WTC11 (cell line): ENCODE measurements around the gene CTNND2. TPM values are rescaled to one million over a fixed set of nuclear protein-coding genes. Genes with fewer than 3 reads are reported as not detected.

ENCODE experiments used
- ATAC-seq: fragments of 200-7000 bp; cut with Tn5 transposase; 2 replicates; pipeline ENCODE4 v1.10.0; 2021; ENCODE audit warnings: mild to moderate bottlenecking, moderate library complexity
- CTCF ChIA-PET: fragments of 300-600 bp; sonication (Branson Sonifier 250); formaldehyde crosslinking; loops from one replicate; lab custom pipeline; 2021; ENCODE audit warnings: antibody characterized with exemption; lab: Charles Lee
- POLR2A ChIA-PET: fragments of 350-600 bp; sonication (Branson Sonifier 250); formaldehyde crosslinking; loops from one replicate; lab custom pipeline; 2021; ENCODE audit warnings: antibody characterized with exemption; lab: Charles Lee
- DNase-seq: peaks from one replicate; pipeline ENCODE4 v3.0.0; 2021; ENCODE audit warnings: low spot score
- H3K27ac Mint-ChIP-seq: 2 replicates; pipeline ENCODE4 v1.8.0; 2021; ENCODE audit warnings: mixed read lengths
- H3K27me3 Mint-ChIP-seq: 2 replicates; pipeline ENCODE4 v1.8.0; 2021; ENCODE audit warnings: low read depth, mild to moderate bottlenecking, moderate library complexity, mixed read lengths
- H3K36me3 Mint-ChIP-seq: 2 replicates; pipeline ENCODE4 v1.8.0; 2021; ENCODE audit warnings: mixed read lengths
- H3K4me1 Mint-ChIP-seq: 2 replicates; pipeline ENCODE4 v1.8.0; 2022; ENCODE audit warnings: mixed read lengths
- H3K4me3 Mint-ChIP-seq: 2 replicates; pipeline ENCODE4 v1.8.0; 2021; ENCODE audit warnings: mild to moderate bottlenecking, moderate library complexity, mixed read lengths
- H3K9me3 Mint-ChIP-seq: 2 replicates; pipeline ENCODE4 v1.8.0; 2021; ENCODE audit warnings: mixed read lengths
- E2F1 ChIP-seq: sonication (generic); formaldehyde crosslinking; IDR thresholded peaks from 2 replicates; pipeline ENCODE4 v1.8.0; 2022; ENCODE audit warnings: mild to moderate bottlenecking, missing genetic modification reagents
- ELF4 ChIP-seq: sonication (generic); formaldehyde crosslinking; IDR thresholded peaks from 2 replicates; pipeline ENCODE4 v1.8.1; 2022; ENCODE audit warnings: low read depth, mild to moderate bottlenecking, moderate library complexity, missing genetic modification reagents
- FOXP1 ChIP-seq: sonication (generic); formaldehyde crosslinking; IDR thresholded peaks from 2 replicates; pipeline ENCODE4 v1.8.0; 2022; ENCODE audit warnings: missing genetic modification reagents, mild to moderate bottlenecking, moderate library complexity, borderline replicate concordance
- GABPB1 ChIP-seq: sonication (generic); formaldehyde crosslinking; IDR thresholded peaks from 2 replicates; pipeline ENCODE4 v1.8.1; 2023; ENCODE audit warnings: mild to moderate bottlenecking, missing genetic modification reagents
- GRHL2 ChIP-seq: fragments of 250-450 bp; sonication (Bioruptor Pico); IDR thresholded peaks from 2 replicates; pipeline ENCODE4 v1.8.0; 2022; ENCODE audit warnings: mild to moderate bottlenecking, moderate library complexity; ENCODE audit not compliant: insufficient replicate concordance, severe bottlenecking
- JUN ChIP-seq: sonication (generic); formaldehyde crosslinking; IDR thresholded peaks from 2 replicates; pipeline ENCODE4 v1.8.0; 2023; ENCODE audit warnings: mild to moderate bottlenecking, missing genetic modification reagents
- KAT7 ChIP-seq: sonication (generic); formaldehyde crosslinking; IDR thresholded peaks from 2 replicates; pipeline ENCODE4 v1.8.1; 2023; ENCODE audit warnings: missing genetic modification reagents, mild to moderate bottlenecking, borderline replicate concordance
- MXD4 ChIP-seq: fragments of 250-450 bp; sonication (Bioruptor Pico); IDR thresholded peaks from 2 replicates; pipeline ENCODE4 v1.8.0; 2021; ENCODE audit warnings: mild to moderate bottlenecking, moderate library complexity, borderline replicate concordance
- MYBL2 ChIP-seq: sonication (generic); formaldehyde crosslinking; IDR thresholded peaks from 2 replicates; pipeline ENCODE4 v1.8.1; 2023; ENCODE audit warnings: mild to moderate bottlenecking, moderate library complexity, missing genetic modification reagents
- NFE2L1 ChIP-seq: sonication (generic); formaldehyde crosslinking; IDR thresholded peaks from 2 replicates; pipeline ENCODE4 v1.8.1; 2023; ENCODE audit warnings: missing genetic modification reagents
- NR1H2 ChIP-seq: sonication (generic); formaldehyde crosslinking; IDR thresholded peaks from 2 replicates; pipeline ENCODE4 v1.9.0; 2021; ENCODE audit warnings: mild to moderate bottlenecking, moderate library complexity, missing genetic modification reagents
- NR3C1 ChIP-seq: sonication (generic); formaldehyde crosslinking; conservative IDR thresholded peaks from 2 replicates; pipeline ENCODE4 v1.8.1; 2023; ENCODE audit warnings: low read depth, mild to moderate bottlenecking, missing genetic modification reagents
- RELA ChIP-seq: sonication (generic); formaldehyde crosslinking; IDR thresholded peaks from 2 replicates; pipeline ENCODE4 v1.8.1; 2022; ENCODE audit warnings: missing genetic modification reagents, mild to moderate bottlenecking, borderline replicate concordance
- SMAD4 ChIP-seq: sonication (generic); formaldehyde crosslinking; IDR thresholded peaks from 2 replicates; pipeline ENCODE4 v1.8.0; 2022; ENCODE audit warnings: mild to moderate bottlenecking, missing genetic modification reagents
- SP1 ChIP-seq: sonication (generic); formaldehyde crosslinking; conservative IDR thresholded peaks from 2 replicates; pipeline ENCODE4 v1.8.1; 2022; ENCODE audit warnings: missing genetic modification reagents
- TCF7 ChIP-seq: sonication (generic); formaldehyde crosslinking; IDR thresholded peaks from 2 replicates; pipeline ENCODE4 v1.8.0; 2022; ENCODE audit warnings: mild to moderate bottlenecking, low read depth, missing genetic modification reagents, moderate library complexity
- TP53 ChIP-seq: sonication (generic); formaldehyde crosslinking; IDR thresholded peaks from 2 replicates; pipeline ENCODE4 v1.8.1; 2023; ENCODE audit warnings: mild to moderate bottlenecking, missing genetic modification reagents
- ZMAT4 ChIP-seq: fragments of 250-450 bp; sonication (Bioruptor Pico); IDR thresholded peaks from 2 replicates; pipeline ENCODE4 v1.9.0; 2021; ENCODE audit warnings: mild to moderate bottlenecking
- ZNF121 ChIP-seq: sonication (generic); formaldehyde crosslinking; IDR thresholded peaks from 2 replicates; pipeline ENCODE4 v1.8.0; 2023; ENCODE audit warnings: missing genetic modification reagents
- ZNF219 ChIP-seq: sonication (generic); formaldehyde crosslinking; IDR thresholded peaks from 2 replicates; pipeline ENCODE4 v1.8.0; 2023; ENCODE audit warnings: missing genetic modification reagents, mild to moderate bottlenecking, borderline replicate concordance
- total RNA-seq: library from RNA; stranded (reverse); gene quantifications from 3 replicates; pipeline ENCODE4 v1.2.3, GENCODE V29; 2021
- TF ChIP-seq, protein P1 (sequence below): sonication (generic); formaldehyde crosslinking; IDR thresholded peaks from 2 replicates; pipeline ENCODE4 v1.8.1; 2022; ENCODE audit warnings: mild to moderate bottlenecking, moderate library complexity, missing genetic modification reagents
- TF ChIP-seq, protein P2 (sequence below): sonication (generic); formaldehyde crosslinking; IDR thresholded peaks from 2 replicates; pipeline ENCODE4 v1.8.0; 2022; ENCODE audit warnings: mild to moderate bottlenecking, missing genetic modification reagents
- TF ChIP-seq, protein P3 (sequence below): sonication (generic); formaldehyde crosslinking; conservative IDR thresholded peaks from 2 replicates; pipeline ENCODE4 v1.8.1; 2022; ENCODE audit warnings: mild to moderate bottlenecking, missing genetic modification reagents
- TF ChIP-seq, protein P4 (sequence below): sonication (generic); formaldehyde crosslinking; IDR thresholded peaks from 2 replicates; pipeline ENCODE4 v1.8.1; 2023; ENCODE audit warnings: mild to moderate bottlenecking, missing genetic modification reagents, moderate library complexity
- TF ChIP-seq, protein P5 (sequence below): sonication (generic); formaldehyde crosslinking; conservative IDR thresholded peaks from 2 replicates; pipeline ENCODE4 v1.8.1; 2023; ENCODE audit warnings: mild to moderate bottlenecking, low read depth, missing genetic modification reagents, moderate library complexity

Gene CTNND2
- total RNA-seq, 1 experiment from 2014 or later = 11.9 TPM

DNA sequence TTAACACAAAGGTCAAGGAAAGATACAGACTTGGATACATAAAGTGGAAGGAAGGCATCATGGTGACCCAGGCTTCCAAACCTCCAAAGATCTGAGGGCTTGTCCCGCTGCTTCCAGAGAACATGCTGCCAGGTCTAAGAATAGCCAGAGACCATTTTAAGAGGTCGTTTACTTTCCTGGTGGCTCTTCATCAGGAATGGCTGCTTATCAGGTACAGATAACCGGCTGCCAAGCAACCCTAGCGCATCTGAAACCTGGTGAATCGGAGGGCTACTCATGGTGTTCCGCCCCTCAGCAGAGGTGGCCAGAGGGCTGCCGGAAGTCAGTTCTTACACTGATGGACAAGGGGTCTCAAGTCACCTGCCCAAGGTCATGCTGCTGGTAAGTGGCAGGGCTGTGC lies 892.0 kb downstream of the CTNND2 start:
- ChIA-PET POLR2A (no interaction called here), CTCF (no interaction called here)
- DNase-seq (no peak), ATAC-seq (no peak)
- Mint-ChIP-seq H3K36me3 (no peaks in the 10 kb centered on the region), H3K27ac (no peak overlapping the region), H3K4me1 (0 out of 2 replicates have a peak, but pooled peaks cover 3% of the 10 kb centered on the region), H3K4me3 (no peak overlapping the region), H3K27me3 (0 out of 2 replicates have a peak, but pooled peaks cover 3% of the 10 kb centered on the region), H3K9me3 (peaks cover 10% of the 10 kb centered on the region; the same call in 1 of the 2 replicates)
- TF ChIP-seq ZMAT4 (CRISPR knock-in tag) = no peak
- TF ChIP-seq, protein P1, sequence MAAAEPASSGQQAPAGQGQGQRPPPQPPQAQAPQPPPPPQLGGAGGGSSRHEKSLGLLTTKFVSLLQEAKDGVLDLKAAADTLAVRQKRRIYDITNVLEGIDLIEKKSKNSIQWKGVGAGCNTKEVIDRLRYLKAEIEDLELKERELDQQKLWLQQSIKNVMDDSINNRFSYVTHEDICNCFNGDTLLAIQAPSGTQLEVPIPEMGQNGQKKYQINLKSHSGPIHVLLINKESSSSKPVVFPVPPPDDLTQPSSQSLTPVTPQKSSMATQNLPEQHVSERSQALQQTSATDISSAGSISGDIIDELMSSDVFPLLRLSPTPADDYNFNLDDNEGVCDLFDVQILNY (CRISPR knock-in tag) = no peak
- TF ChIP-seq TCF7 (CRISPR knock-in tag) = no peak
- no peak for TF ChIP-seq NR3C1 (CRISPR knock-in tag)
- no peak for TF ChIP-seq GABPB1

- H3K36me3 Mint-ChIP-seq = no peaks in the 10 kb centered on the region
- H3K4me1 Mint-ChIP-seq = 0 out of 2 replicates have a peak, but pooled peaks cover 3% of the 10 kb centered on the region
- POLR2A ChIA-PET = no interaction called here
- H3K27me3 Mint-ChIP-seq = 0 out of 2 replicates have a peak, but pooled peaks cover 3% of the 10 kb centered on the region
- H3K9me3 Mint-ChIP-seq = peaks cover 10% of the 10 kb centered on the region; the same call in 1 of the 2 replicates
- H3K4me3 Mint-ChIP-seq = no peak overlapping the region
- DNase-seq (no peak), ATAC-seq (no peak)
- CTCF ChIA-PET = interaction anchor here (1.0 to 1.9 kb wide), 2 partner anchors 23 to 185 kb away, joined by 3 to 7 read pairs; no protein-coding TSS in a partner anchor
- TF ChIP-seq ZNF219 (CRISPR knock-in tag) = no peak
- TF ChIP-seq KAT7 (CRISPR knock-in tag) = no peak
- no peak for TF ChIP-seq RELA (CRISPR knock-in tag)
- no peak for TF ChIP-seq TP53 (CRISPR knock-in tag)
- no peak overlapping the region for H3K27ac Mint-ChIP-seq
These were observed 893.6 kb downstream of the CTNND2 start for GRCh38 chr5:11010429-11011210.

- no peak overlapping the region for H3K27ac Mint-ChIP-seq
- no peak for DNase-seq
- POLR2A ChIA-PET = no interaction called here
- no peaks in the 10 kb centered on the region for H3K4me1 Mint-ChIP-seq
- CTCF ChIA-PET = interaction anchor here (1.0 to 1.9 kb wide), 2 partner anchors 22 to 184 kb away, joined by 3 to 7 read pairs; no protein-coding TSS in a partner anchor
- H3K4me3 Mint-ChIP-seq = no peak overlapping the region
- no peaks in the 10 kb centered on the region for H3K36me3 Mint-ChIP-seq
- no peak for ATAC-seq
- peaks cover 10% of the 10 kb centered on the region; the same call in 1 of the 2 replicates for H3K9me3 Mint-ChIP-seq
- TF ChIP-seq ZNF121 (CRISPR knock-in tag) (no peak), GRHL2 (CRISPR knock-in tag) (no peak), NR1H2 (no peak), FOXP1 (CRISPR knock-in tag) (no peak), MXD4 (no peak), SP1 (CRISPR knock-in tag) (no peak), E2F1 (CRISPR knock-in tag) (no peak), TCF7 (CRISPR knock-in tag) (no peak), MYBL2 (no peak), JUN (no peak), NFE2L1 (no peak), ELF4 (CRISPR knock-in tag) (no peak), SMAD4 (CRISPR knock-in tag) (no peak)
- TF ChIP-seq, protein P2, sequence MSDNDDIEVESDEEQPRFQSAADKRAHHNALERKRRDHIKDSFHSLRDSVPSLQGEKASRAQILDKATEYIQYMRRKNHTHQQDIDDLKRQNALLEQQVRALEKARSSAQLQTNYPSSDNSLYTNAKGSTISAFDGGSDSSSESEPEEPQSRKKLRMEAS (CRISPR knock-in tag) = no peak
- TF ChIP-seq, protein P3, sequence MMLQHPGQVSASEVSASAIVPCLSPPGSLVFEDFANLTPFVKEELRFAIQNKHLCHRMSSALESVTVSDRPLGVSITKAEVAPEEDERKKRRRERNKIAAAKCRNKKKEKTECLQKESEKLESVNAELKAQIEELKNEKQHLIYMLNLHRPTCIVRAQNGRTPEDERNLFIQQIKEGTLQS (CRISPR knock-in tag) = no peak
- TF ChIP-seq, protein P4, sequence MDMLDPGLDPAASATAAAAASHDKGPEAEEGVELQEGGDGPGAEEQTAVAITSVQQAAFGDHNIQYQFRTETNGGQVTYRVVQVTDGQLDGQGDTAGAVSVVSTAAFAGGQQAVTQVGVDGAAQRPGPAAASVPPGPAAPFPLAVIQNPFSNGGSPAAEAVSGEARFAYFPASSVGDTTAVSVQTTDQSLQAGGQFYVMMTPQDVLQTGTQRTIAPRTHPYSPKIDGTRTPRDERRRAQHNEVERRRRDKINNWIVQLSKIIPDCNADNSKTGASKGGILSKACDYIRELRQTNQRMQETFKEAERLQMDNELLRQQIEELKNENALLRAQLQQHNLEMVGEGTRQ (CRISPR knock-in tag) = no peak
- TF ChIP-seq, protein P5, sequence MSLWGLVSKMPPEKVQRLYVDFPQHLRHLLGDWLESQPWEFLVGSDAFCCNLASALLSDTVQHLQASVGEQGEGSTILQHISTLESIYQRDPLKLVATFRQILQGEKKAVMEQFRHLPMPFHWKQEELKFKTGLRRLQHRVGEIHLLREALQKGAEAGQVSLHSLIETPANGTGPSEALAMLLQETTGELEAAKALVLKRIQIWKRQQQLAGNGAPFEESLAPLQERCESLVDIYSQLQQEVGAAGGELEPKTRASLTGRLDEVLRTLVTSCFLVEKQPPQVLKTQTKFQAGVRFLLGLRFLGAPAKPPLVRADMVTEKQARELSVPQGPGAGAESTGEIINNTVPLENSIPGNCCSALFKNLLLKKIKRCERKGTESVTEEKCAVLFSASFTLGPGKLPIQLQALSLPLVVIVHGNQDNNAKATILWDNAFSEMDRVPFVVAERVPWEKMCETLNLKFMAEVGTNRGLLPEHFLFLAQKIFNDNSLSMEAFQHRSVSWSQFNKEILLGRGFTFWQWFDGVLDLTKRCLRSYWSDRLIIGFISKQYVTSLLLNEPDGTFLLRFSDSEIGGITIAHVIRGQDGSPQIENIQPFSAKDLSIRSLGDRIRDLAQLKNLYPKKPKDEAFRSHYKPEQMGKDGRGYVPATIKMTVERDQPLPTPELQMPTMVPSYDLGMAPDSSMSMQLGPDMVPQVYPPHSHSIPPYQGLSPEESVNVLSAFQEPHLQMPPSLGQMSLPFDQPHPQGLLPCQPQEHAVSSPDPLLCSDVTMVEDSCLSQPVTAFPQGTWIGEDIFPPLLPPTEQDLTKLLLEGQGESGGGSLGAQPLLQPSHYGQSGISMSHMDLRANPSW (CRISPR knock-in tag) = no peak
- 0 out of 2 replicates have a peak, but pooled peaks cover 3% of the 10 kb centered on the region for H3K27me3 Mint-ChIP-seq
These were observed 894.7 kb downstream of the CTNND2 start for GRCh38 chr5:11009576-11009975.
